ENCODE results near the gene MTERF2.

The MTERF2 gene

GRCh38 chr12:106981788-106982187, 5.2 kb downstream of the MTERF2 start:
- in situ Hi-C loops (cut with MboI; ENCODE audit: low pct_unique_long_range_greater_than_20kb, low sequenced_read_pairs, unreplicated experiment): no loop called here
- no peak for DNase-seq (ENCODE audit: low spot score)
- no peak for TF ChIP-seq CTCF (IDR thresholded peaks at IDR 0.05; ENCODE audit: extremely low read depth, insufficient read depth, missing control alignments)

- in situ Hi-C loops (cut with MboI; ENCODE audit: low pct_unique_long_range_greater_than_20kb, low sequenced_read_pairs, unreplicated experiment): no loop called here
- TF ChIP-seq CTCF (IDR thresholded peaks at IDR 0.05; ENCODE audit: extremely low read depth, insufficient read depth, missing control alignments): no peak
- DNase-seq (ENCODE audit: low spot score): no peak
Measured at GRCh38 chr12:106980944-106981343, 6.0 kb downstream of the MTERF2 start.

- no peak for TF ChIP-seq CTCF (IDR thresholded peaks at IDR 0.05; ENCODE audit: extremely low read depth, insufficient read depth, missing control alignments)
- DNase-seq (ENCODE audit: low spot score): no peak
- in situ Hi-C loops (cut with MboI; ENCODE audit: low pct_unique_long_range_greater_than_20kb, low sequenced_read_pairs, unreplicated experiment): no loop called here
Measured at GRCh38 chr12:106978035-106978800, 8.7 kb downstream of the MTERF2 start.

- no peak for DNase-seq (ENCODE audit: low spot score)
- in situ Hi-C loops (cut with MboI; ENCODE audit: low pct_unique_long_range_greater_than_20kb, low sequenced_read_pairs, unreplicated experiment): no loop called here
- TF ChIP-seq CTCF (IDR thresholded peaks at IDR 0.05; ENCODE audit: extremely low read depth, insufficient read depth, missing control alignments): no peak
Measured at GRCh38 chr12:106976668-106977067, 10.3 kb downstream of the MTERF2 start.

- no peak for DNase-seq (ENCODE audit: low spot score)
- in situ Hi-C loops (cut with MboI; ENCODE audit: low pct_unique_long_range_greater_than_20kb, low sequenced_read_pairs, unreplicated experiment): no loop called here
- no peak for TF ChIP-seq CTCF (IDR thresholded peaks at IDR 0.05; ENCODE audit: extremely low read depth, insufficient read depth, missing control alignments)
Measured at GRCh38 chr12:106975993-106976658, 10.8 kb downstream of the MTERF2 start.

- in situ Hi-C loops (cut with MboI; ENCODE audit: low pct_unique_long_range_greater_than_20kb, low sequenced_read_pairs, unreplicated experiment): no loop called here
- DNase-seq (ENCODE audit: low spot score): no peak
- TF ChIP-seq CTCF (IDR thresholded peaks at IDR 0.05; ENCODE audit: extremely low read depth, insufficient read depth, missing control alignments): no peak
Measured at GRCh38 chr12:106975098-106975497, 11.8 kb downstream of the MTERF2 start.

Data from GM13977 (cell line).